Breast epithelium (tissue), 4 donors: ENCODE measurements around the gene SENP6. TPM values are rescaled to one million over a fixed set of nuclear protein-coding genes. Genes with fewer than 3 reads are reported as not detected.

Source experiments
- DNase-seq, 2 donors: peaks; one replicate each; pipeline ENCODE4 v3.0.0-alpha.2; 2019; ENCODE audit warnings: low spot score in 2 of 2
- H3K27ac ChIP-seq, 2 donors: fragments of 200-600 bp; sonication (generic) in 1 of 2; one replicate each; pipeline ENCODE4 v1.5.1; 2016 to 2019; ENCODE audit warnings: mild to moderate bottlenecking in 1 of 2
- H3K27me3 ChIP-seq, 2 donors: fragments of 200-600 bp; sonication (generic) in 1 of 2; one replicate each; pipeline versions ENCODE4 v1.5.1 to v1.6.0; 2017 to 2019; ENCODE audit warnings: control low read depth in 1 of 2, mild to moderate bottlenecking in 1 of 2
- H3K36me3 ChIP-seq: fragments of 200-600 bp; one replicate; pipeline ENCODE4 v1.5.1; 2019
- H3K4me1 ChIP-seq, 2 donors: fragments of 200-600 bp; sonication (generic); one replicate each; pipeline ENCODE4 v1.5.1; 2016 to 2019; ENCODE audit warnings: control low read depth in 1 of 2
- H3K4me3 ChIP-seq, 3 donors: fragments of 200-600 bp; sonication (generic); 1 replicate in 2 of 3; 2 replicates in 1 of 3; pipeline ENCODE4 v1.5.1; 2016 to 2019; ENCODE audit warnings: mild to moderate bottlenecking in 3 of 3, moderate library complexity in 2 of 3
- H3K9me3 ChIP-seq, 2 donors: fragments of 200-600 bp; sonication (generic) in 1 of 2; one replicate each; pipeline ENCODE4 v1.5.1; 2016 to 2019; ENCODE audit warnings: control low read depth in 1 of 2
- CTCF ChIP-seq, 3 donors: fragments of 450-650 bp; IDR thresholded peaks; one replicate each; pipeline ENCODE4 v1.5.1; 2016 to 2017; ENCODE audit warnings: antibody characterized with exemption in 3 of 3, mild to moderate bottlenecking in 3 of 3, moderate library complexity in 3 of 3
- POLR2A ChIP-seq: fragments of 450-650 bp; IDR thresholded peaks from one replicate; pipeline ENCODE4 v1.6.1; 2016; ENCODE audit warnings: antibody characterized with exemption, mild to moderate bottlenecking, moderate library complexity
- POLR2AphosphoS5 ChIP-seq, 3 donors: sonication (generic); formaldehyde crosslinking; IDR thresholded peaks; one replicate each; pipeline ENCODE4 v1.6.1; 2017; ENCODE audit warnings: antibody characterized with exemption in 3 of 3
- intact Hi-C: fragments of 100-400 bp; cut with DNase I; formaldehyde crosslinking; loops from one replicate; pipeline ENCODE4 v1.15.1; 2023; ENCODE audit warnings: low total_unique reads
- total RNA-seq, 3 donors: library from RNA; depleted of rRNA; stranded (reverse); fragments of >200 nt; gene quantifications; one replicate each; pipeline ENCODE4 v1.1.0, GENCODE V29; 2016

Gene SENP6
- total RNA-seq, 3 donors from 2014 or later = 93.5 to 189 (median 152) TPM

- H3K9me3 ChIP-seq = no peaks in the 10 kb centered on the region
- H3K36me3 ChIP-seq = no peaks in the 10 kb centered on the region
- peak overlapping the region; percentile 85 to 93 (median 91) for H3K4me3 ChIP-seq
- H3K27me3 ChIP-seq = no peaks in the 10 kb centered on the region
- peak overlapping the region; percentile 99 to 100 for H3K27ac ChIP-seq
- no peak for DNase-seq
- intact Hi-C loops = no loop called here
- H3K4me1 ChIP-seq = no peaks in the 10 kb centered on the region
- TF ChIP-seq CTCF (IDR thresholded peaks at IDR 0.05) (no peak), POLR2A (no peak), POLR2AphosphoS5 (IDR thresholded peaks at IDR 0.05) (no peak)
These were observed 1.4 kb downstream of the SENP6 start for GRCh38 chr6:75603106-75603420.

GRCh38 chr6:75604294-75604693, 2.6 kb downstream of the SENP6 start:
- no peak for DNase-seq
- H3K9me3 ChIP-seq = no peaks in the 10 kb centered on the region
- H3K4me1 ChIP-seq = no peaks in the 10 kb centered on the region
- intact Hi-C loops = no loop called here
- H3K27me3 ChIP-seq = no peaks in the 10 kb centered on the region
- H3K27ac ChIP-seq = peak overlapping the region in 1 of 2 donors; percentile 100
- TF ChIP-seq POLR2A = no peak
- TF ChIP-seq POLR2AphosphoS5 (IDR thresholded peaks at IDR 0.05) = no peak
- no peak for TF ChIP-seq CTCF (IDR thresholded peaks at IDR 0.05)
- H3K36me3 ChIP-seq = no peaks in the 10 kb centered on the region
- H3K4me3 ChIP-seq = peak overlapping the region in 2 of 3 donors; percentile 85 to 93

- no peak for DNase-seq
- no peak for TF ChIP-seq CTCF (IDR thresholded peaks at IDR 0.05)
- TF ChIP-seq POLR2A = no peak
- TF ChIP-seq POLR2AphosphoS5 (IDR thresholded peaks at IDR 0.05) = no peak
- Histone ChIP-seq H3K9me3 (no peaks in the 10 kb centered on the region), H3K27me3 (no peaks in the 10 kb centered on the region), H3K4me3 (no peak overlapping the region), H3K27ac (no peak overlapping the region), H3K4me1 (no peaks in the 10 kb centered on the region), H3K36me3 (no peaks in the 10 kb centered on the region)
- intact Hi-C loops = no loop called here
These were observed 4.0 kb downstream of the SENP6 start for GRCh38 chr6:75605635-75606034.

DNA sequence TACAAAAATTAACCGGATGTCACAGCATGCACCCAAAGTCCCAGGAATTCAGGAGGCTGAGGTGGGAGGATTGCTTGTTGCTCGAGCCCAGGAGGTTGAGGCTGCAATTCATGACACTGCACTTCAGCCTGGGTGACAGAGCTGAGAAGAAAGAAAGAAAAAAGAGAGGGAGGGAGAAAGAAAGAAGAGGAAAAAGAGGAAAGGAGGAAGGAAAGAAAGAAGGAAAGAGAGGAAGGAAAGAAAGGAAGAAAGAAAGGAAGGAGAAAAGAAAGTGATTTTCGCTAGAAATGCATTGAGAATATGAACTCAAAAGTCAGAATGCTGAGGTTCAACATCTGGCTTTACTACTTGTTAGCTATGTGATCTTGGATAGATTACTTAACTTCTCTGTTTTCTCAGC, 6.6 kb downstream of the SENP6 start:
- DNase-seq = no peak
- Histone ChIP-seq H3K4me3 (no peak overlapping the region), H3K27me3 (no peaks in the 10 kb centered on the region), H3K27ac (peak overlapping the region in 1 of 2 donors; percentile 61), H3K36me3 (no peaks in the 10 kb centered on the region), H3K4me1 (peaks cover 0 to 7% of the 10 kb centered on the region in 2 donors), H3K9me3 (no peaks in the 10 kb centered on the region)
- TF ChIP-seq POLR2AphosphoS5 (IDR thresholded peaks at IDR 0.05) (no peak), POLR2A (no peak)
- intact Hi-C loops = no loop called here

GRCh38 chr6:75608956-75609533, 7.4 kb downstream of the SENP6 start:
- no peak for DNase-seq
- peaks cover 0 to 12% of the 10 kb centered on the region in 2 donors for H3K4me1 ChIP-seq
- no peaks in the 10 kb centered on the region for H3K9me3 ChIP-seq
- H3K4me3 ChIP-seq = no peak overlapping the region
- no peaks in the 10 kb centered on the region for H3K27me3 ChIP-seq
- peak overlapping the region in 1 of 2 donors; percentile 61 for H3K27ac ChIP-seq
- TF ChIP-seq CTCF (IDR thresholded peaks at IDR 0.05) (no peak), POLR2AphosphoS5 (IDR thresholded peaks at IDR 0.05) (no peak), POLR2A (no peak)
- no peaks in the 10 kb centered on the region for H3K36me3 ChIP-seq
- intact Hi-C loops = no loop called here
